Femur (tissue), 1 donor: ENCODE results near the gene ADAMTSL1.
"Not testable (repeated sequence)": the region's sequence is repeated elsewhere in the genome, so short reads cannot be mapped to it uniquely, and the experiment has no call there.

Experiments
- DNase-seq: peaks from one replicate; pipeline ENCODE4 v3.0.0-alpha.2; 2017

Gene ADAMTSL1

DNA sequence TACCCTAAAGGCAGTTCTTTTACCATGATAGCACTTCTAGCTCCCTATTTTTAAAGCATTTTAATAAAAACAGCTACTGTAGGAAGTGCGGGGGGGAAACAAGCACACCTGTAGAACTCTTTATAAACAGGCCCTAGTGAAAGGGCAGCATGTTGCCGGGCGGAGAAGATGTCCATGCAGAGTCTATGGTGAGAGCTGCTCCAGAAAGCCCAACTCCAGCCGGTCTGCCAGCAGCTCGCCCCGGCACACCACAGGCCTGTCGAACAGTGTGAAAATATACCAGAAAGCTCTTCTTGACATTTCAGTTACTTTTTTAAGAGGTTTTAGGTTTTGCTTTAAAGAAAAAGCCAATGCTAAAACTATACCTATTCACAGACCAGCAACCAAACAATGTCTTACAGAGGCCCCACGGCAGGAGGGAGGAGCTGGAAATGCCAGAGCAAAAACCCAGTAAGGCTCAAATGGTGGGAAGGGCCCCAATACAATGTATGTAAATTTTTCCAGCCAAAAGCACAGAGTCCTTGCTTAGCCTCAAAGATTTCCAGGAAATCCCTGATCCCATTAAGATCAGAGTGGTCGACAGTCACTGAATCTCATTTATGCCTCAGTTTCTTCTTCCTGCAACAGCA, 437.9 kb downstream of the ADAMTSL1 start:
- no peak for DNase-seq

DNA sequence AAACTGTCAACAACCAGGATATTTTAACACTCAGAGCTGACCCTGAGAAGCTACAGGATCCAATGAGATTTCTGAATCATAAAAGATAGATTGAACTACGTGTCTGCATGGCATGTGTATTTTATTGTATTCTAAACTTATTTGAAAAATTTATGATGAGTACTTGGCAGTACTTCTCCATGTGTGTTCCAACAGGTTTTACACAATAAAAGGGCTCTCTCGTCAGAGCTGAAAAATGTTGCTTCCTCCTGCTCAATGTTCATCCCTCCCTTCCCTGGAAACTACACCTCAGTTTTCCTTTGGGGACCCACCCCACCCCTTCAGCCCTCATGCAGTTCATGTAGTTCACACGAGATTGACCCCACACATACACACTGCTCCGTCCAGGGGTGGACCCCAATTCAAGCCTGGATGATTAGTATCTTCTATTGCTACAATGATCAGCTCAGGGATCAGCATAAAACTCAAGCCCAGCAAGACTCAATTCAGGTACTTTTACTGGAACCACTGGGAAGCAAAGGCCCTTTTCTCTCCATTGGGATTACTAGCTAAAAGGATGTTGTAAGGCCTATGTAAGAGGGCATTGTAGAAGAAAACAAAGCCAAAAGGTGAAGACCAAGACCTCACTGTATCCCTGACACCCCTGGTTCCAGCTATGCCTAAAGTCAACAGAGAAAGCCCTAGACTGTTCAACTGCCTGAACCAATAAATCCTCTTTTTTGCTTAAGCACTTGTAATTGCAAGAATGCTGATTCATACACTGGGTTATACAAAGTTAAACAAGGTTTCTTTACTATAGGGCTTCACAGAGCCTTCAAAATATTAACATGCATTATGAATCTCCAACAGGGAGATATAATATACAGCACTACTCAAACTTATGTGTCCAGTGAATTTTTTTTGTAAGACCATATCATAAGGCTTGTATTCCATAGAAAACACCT, 446.5 kb downstream of the ADAMTSL1 start:
- DNase-seq = no peak

DNA sequence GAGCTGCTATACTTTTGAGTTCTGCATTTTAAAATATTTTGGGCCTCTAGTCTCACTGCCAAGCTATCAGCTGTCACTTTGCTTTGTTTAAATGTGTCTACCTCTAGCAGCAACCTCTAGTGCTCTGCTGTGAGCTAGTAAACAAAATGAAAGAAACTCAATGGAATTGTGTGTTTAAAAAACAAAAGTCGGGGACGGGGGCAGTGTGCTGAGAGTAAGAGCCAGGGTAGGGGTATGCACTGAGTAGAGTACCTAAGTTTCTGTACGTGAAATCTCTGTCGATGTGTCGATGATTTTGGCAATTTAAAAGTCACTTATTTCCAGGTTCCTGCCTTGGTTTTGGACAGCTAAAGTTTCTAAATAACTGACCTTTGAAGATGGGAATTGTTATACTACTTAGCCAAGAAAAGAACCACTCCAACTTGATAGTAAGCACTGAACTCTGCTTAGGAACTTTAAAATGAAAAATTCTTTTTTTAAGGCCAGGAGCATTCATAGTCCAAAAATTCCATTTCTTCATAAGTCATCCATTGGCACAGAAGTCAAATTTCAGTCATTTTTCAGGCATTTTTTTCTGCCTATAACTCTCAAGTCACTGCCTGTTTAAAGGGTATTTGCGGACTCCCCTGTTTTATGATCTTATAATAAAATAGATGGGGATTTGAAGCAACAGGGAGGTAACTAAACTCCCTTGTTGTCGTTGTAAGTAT, 447.6 kb downstream of the ADAMTSL1 start:
- no peak for DNase-seq

DNA sequence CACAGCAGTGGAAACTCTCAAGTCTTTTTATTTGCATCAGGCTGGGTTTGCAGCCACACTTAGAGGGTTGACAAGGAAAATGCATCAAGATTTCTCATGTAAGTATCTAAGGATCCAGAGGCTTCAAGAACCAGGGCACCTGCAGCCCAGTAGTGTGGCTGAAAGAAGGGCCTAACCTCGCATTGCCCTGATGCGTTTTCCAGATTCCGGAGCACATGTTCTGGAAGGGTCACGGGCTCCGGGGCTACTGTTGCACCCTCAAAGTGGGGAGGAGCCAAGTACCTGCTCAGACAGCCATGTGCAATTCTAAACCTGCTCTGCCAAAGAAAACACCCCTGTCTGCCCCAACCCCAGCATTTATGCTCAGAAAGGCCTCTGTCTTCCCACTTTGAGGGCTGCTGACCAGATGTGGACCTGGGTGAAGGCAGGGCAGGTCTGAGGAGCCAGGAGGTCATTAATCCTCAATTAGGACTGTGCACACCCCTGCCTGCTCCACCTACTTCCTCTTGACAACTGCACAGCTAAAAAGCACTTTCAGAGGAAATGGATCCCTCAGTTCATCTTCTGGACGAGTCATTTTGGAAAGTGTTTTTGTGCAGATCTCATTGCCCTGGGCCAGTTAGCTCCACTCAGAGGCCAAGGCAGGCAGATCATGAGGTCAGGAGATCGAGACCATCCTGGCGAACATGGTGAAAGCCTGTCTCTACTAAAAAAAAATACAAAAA, 448.4 kb downstream of the ADAMTSL1 start:
- no peak for DNase-seq

DNA sequence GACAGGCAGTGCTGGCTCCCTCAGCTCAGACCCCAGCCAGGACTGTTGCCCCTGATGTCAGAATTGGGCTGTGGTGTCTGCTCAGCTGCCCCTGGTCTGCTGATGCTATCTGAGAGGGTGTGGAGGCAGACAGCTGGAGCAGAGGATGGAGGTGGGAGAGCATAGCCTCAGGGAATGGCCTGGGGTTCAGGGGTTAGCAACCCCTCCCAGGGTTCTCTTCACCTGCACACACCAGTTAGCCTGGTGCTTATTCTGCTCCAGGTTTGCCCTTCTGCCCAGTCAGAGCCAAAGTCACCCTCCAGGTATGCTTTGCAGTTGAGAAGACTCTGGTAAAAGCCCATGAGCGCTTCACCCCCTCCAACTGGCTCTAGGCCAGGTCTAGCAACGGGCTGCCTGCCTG, 449.2 kb downstream of the ADAMTSL1 start:
- no peak for DNase-seq

DNA sequence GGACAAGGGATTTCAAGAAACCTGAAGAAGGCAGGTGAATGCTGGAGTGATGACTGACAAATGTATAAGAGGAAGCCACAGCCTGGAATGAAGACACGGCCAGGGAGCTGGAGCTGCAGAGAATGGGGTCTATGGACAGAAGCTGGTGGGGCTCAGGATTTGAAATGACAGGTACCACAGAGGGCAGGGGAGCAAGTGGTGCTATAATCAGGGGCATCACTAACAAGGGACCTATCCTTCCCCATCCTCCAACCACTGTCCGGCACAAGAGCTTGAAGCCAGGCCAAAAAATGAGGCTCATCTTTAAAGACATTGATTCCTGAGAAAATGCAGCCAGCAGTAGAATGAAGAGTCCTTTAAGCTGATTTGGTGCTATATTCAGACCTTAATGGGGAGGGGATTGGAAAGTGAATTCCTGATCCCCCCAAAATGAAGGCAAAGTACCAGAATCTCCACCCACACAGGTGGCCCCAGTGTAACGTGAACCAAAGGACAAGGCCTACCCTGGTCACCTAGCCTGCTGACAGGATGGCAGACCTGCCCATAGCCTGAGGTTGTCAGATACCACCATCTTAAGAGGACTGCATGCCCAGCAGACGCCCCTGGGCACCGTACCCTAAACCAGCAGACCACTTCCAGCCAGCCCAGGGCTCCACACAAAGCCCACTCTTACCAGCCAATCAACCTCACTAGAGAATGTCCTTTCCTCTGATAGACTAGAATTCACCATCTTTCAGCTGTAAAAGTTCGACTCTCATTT, 449.9 kb downstream of the ADAMTSL1 start:
- no peak for DNase-seq

DNA sequence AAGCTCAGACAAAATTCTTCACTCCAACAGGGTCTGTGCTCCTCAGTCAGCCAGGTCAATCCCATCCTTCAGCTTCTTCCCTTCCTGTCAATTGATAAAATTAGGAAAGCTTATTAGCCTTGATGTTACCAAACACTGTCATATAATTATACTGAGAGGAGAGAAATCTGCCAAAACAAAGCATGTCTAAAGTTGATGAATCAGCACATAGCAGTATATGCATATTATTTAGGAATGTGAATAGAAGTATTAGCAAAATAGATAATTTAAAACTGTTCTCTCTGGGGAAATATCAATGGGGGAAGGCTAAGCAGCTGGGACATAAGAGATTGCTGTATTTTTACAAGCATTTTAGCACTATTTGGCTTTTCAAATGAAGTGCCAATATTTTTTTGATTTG, 451.9 kb downstream of the ADAMTSL1 start:
- DNase-seq = no peak

DNA sequence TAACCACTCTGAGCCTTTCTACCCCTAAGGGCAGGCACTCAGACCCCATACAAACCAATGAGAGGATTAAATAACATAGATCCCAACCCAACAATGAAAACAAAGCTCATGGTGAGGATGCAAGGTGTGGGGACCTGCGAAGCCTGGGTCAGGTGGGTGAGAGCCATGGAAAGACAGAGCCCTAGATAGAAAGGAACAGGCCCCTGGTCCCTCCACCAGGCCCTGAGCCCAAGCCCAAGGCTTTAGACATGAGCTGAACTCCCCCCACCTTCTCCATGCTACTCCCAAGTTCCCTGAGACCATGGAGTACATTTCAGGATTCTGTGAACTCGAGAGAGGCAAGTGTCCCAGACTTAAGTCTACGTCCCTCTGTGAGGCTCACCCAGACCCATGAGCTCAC, 452.6 kb downstream of the ADAMTSL1 start:
- DNase-seq = no peak

DNA sequence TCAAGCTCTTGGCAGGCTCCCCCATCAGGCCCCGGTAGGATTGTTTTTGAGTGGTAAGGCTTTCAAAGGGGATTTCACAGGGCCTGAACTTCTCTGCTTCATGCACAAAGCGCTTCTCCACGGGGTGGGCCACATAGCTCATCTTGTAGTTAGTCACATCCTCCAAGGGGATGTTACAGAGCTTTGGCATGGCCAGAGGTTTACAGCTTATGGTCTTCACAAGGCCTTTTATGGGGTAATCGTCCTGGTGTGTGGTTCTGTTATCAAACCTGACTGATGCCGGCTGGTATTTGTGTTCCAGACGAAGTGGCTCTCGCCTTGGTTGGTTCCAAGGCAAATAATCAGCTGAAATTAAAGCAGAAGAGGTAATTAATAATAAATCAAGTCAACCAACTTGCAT, 454.8 kb downstream of the ADAMTSL1 start:
- DNase-seq = no peak

DNA sequence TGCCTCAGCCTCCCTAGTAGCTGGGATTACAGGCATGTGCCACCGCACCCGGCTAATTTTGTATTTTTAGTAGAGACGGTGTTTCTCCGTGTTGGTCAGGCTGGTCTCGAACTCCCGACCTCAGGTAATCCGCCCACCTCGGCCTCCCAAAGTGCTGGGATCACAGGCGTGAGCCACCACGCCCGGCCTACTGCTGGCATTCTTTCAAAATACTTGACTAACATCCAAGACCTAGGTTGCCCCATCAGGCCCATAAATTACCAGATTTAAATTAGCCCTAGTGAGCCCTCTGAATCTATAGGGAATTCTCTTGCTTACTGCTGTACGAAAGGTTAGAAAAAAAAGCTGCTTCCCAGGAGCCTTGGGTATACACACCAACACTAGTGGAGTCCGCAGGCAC, 456.7 kb downstream of the ADAMTSL1 start:
- not testable (repeated sequence) for DNase-seq

DNA sequence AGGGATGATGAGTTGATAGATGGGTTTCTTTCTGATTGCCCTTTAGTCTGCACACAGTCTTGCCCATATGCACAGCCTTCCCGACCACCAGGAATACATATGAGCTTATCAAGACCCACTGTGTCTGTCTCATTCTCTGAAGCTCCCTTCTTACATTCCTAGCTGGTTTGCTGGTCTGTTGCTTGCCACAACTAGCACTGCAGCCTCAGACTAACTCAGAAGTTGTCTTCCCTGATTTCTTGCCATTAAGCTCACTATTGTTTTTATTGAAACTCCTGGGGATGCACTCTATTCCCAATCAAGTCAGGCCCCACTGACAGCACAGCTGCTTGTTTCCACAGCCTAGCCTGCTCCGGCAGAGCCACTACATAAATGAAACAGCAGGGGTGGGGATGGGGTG, 461.6 kb downstream of the ADAMTSL1 start:
- no peak for DNase-seq

DNA sequence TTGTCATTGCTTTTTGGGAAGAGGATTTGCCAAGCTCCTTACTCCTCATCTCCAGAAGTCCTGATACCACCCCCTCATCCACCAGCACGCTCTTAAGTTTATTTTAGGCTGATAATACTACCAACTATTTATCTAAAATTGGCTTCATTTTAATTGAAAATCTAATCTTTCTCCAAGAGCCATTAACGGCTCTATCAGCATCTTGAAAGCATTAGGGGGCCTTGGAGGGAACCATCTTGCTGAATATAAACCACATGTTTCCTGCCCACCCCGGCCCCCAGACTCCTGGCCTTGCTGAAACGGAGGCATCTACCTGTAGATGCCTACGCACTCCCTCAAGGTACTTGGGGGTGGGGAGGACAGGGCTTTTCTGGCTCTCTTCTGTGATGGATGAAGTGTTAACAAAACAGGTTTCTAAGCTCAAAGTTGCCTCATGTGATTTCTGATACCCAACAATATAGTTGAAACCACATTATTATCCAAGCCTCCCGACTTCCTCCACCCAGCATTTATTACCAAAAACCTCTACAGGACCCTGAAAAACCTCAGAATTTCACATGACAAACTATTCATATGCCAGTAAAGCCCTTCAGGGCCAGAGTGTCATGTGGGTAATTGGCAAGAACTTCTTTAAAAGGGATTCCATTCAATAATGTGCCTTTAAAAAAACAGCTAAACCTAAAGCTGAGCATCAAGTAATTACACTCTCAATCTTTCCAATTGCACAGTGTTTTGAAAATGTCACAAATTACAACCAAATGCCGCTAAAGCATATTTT, 462.3 kb downstream of the ADAMTSL1 start:
- DNase-seq = no peak

DNA sequence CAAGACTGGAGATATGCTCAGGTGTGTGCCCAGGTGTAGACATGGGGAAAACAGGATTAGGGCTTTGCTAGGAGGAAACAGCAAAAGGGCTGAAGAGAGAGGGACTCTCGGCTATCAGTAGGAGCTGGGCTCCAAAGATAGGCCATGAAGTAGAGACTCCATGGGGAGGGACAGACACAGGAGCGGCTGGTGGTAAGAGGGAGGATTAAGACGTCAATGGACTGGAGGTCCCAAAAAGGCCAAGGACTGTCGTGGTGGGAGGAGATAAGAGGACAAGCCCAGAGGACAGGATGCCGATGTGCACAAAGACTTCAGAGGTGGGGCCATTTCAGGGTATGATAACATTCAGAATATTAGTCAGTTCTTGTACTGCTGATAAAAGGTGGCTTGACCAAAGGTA, 466.0 kb downstream of the ADAMTSL1 start:
- no peak for DNase-seq

DNA sequence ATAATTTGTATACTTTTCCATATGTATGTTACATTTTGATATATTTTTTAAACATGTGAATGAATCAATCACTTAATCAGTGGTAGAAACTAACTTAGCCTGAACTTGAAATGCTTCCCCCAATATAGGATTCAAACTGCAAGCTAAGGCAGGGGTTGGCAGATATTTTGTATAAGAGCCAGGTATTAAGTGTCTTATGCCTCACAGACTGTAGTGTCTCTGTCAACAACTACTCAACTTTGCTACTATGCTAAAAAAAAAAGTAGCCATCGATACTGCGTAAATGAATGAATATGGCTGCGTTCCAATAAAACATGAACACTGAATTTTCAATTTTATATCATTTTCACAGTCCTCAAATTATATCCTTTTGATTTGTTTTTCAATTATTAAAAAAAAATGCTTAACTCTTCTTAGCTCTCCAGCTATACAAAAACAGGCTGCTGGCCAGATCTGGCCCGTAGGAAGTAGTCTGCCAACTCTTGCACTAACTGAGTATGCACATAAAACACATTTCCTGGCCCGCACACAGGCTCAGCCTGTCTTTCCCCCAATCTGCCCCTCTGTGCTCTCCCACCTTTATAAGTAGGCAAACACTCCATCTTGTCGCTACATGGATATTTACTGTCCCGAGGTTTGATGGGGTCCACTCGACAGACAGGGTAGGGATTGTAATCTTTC, 467.2 kb downstream of the ADAMTSL1 start:
- DNase-seq = no peak

DNA sequence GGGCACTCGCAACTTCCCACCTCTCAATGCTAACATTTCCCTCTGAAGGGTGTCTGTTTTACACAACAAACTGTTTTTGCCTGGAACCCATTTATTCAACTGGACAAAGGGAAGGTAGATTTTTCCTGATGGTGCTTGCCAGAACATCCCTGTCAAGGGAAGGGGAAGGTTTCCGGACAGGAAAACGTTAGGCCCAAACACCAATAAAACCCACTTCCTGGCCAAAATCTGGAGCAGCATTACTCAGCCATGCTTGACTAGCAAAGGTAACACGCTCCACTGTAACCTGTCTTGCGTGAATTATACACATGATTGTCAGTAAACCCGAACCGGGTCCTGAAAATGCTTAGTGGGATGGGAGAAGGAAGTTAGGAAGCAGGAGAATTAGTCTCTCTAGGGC, 468.8 kb downstream of the ADAMTSL1 start:
- no peak for DNase-seq

DNA sequence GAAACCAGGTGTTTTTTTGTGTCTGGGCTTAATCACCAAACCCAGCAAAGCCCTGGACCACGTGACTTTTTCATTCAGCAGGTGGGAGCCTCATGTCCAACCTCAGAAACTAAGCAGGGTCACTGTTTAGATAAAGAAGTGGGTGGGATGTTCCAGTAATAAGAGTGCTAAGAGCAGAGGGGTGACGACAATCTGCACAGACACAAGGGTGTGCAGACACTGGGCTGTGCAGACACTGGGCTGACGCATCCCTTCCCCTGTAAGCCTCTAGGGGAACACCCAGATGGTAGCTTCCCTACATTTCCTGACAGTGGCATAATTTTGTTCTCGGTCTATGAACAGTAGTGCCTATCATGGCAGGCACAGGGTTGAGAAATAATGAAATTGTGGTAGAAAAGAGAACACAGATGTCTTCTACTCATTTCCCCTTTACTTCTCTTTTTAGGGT, 474.0 kb downstream of the ADAMTSL1 start:
- DNase-seq = no peak

DNA sequence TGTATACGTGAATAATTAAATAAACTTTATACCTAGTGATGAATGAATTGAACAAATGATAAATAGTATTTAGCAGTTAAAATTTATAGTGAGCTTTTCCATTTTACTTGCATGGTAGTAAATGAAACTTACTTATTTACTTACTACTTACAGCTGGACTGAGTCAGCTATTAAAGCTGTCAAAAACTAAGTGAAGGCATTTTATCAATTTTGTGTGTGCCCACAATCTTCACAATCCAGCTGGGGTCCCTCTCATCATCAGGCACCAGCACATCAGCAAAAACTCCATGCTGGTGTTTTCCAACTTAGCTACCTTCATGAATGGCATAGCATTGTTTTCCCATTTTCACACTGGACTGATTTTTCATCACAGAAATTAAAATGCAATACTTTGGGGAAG, 478.0 kb downstream of the ADAMTSL1 start:
- DNase-seq = no peak

DNA sequence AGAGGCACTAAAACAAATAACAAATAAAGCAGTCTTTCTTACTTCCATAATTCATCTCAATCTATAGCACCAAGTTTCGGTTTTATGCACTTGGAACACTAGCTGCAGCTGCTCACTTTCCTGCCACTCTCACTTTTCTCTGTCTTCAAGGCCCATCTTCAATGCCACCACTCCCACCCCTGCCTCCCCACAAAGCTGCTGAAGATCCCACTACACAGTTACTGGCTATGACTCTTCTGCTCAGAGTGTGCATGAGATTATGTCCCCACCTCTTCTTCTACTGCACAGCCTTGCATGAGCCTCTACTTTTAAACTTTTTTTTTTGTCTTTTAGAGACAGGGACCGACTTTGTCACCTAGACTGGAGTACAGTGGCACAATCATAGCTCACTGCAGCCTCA, 481.7 kb downstream of the ADAMTSL1 start:
- DNase-seq = no peak
